Activated T-helper 1 cell treated with anti-CD3 and anti-CD28 coated beads, Interleukin-2, amount 50 U/mL, for 16 hours (primary cell): ENCODE data around the gene AKR7A2.
"Not testable (repeated sequence)": the region's sequence is repeated elsewhere in the genome, so short reads cannot be mapped to it uniquely, and the experiment has no call there.

Source experiments
- DNase-seq, 2 donors: peaks; one replicate each; pipeline ENCODE4 v3.0.0-alpha.2; 2020; ENCODE audit warnings: low read depth in 1 of 2, low spot score in 1 of 2

The AKR7A2 gene

GRCh38 chr1:19307794-19308508 is 4.0 kb downstream of the AKR7A2 start:
- DNase-seq, result no peak

DNA sequence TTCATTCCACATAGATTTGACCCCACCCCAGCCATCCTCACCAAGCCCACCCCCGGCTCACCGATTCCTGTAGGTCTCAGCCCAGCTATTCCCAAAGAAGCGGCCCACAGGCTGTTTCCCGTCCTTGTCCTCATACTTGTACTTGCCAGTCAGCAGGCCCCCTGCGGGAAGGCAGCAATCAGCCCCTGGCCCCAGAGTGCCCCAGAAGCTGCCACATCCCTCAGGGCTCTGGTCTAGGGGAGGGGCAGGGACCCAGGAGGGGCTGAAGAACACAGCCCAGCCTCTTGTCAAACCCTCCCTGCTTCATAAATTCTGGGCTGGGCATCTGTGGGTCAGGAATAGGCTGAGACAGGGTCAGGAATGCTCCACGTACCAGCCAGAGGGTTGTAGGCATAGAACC is 5.0 kb downstream of the AKR7A2 start:
- no peak for DNase-seq

DNA sequence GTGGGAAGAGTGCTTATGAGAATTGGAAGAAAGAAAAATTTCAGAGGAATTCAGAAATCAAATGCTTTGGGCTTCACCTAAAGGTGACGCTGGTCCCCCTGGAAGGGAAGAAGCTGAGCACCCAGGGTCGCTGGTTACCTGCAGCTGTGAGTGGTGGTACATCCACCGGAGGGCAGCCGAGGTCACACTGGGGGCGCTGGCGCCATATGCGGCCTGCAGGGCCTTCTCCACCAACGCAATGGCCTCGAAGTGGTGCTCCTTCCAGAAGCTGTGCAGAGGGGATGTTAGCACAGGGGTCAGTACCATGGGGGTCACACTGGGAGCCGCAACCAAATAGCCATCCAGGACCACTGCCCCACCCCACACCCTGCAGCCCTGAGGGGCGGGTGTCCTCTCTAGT is 6.1 kb downstream of the AKR7A2 start:
- DNase-seq, result no peak

GRCh38 chr1:19304081-19304480 is 7.9 kb downstream of the AKR7A2 start:
- not testable (repeated sequence) for DNase-seq

DNA sequence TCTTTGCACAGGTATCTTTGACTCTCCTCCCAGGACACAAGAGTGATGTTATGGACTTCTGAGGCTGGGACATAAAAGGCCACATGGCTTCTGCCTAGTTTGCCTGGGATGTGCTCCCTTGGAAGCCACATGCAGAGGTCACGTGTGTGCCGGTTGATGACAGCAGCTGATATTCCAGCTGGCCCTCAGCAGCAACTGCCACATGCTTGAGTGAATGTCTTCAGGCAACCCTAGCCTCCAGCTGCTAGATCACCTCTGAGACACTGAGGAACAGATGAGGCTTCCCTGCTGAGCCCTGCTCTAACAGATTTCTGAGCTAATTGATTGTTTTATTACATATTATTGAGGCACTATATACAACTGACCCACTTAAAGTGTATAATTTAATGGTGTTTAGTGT is 11.7 kb downstream of the AKR7A2 start:
- DNase-seq, result no peak

DNA sequence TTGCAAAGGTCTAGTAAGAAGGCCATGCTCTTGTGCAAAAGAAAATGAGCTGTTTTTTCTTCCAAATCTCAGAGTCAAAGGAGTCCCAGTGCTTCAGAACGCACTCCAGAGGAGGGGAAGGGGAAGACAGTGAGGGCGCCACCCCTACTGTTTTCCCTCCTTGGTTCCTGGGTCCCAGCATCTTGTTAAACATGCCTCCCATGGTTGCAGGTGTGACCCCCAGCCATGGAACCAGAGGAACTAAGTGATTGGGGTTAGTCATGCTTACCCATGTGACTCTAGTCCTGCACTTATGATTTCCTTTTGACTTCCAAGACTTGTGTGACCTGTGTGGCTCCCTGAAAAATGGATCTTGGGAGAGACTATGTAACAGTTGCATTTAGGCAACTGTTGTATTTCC is 17.3 kb downstream of the AKR7A2 start:
- no peak for DNase-seq

- DNase-seq, result no peak
Measured at GRCh38 chr1:19289244-19289643, 22.7 kb downstream of the AKR7A2 start.

DNA sequence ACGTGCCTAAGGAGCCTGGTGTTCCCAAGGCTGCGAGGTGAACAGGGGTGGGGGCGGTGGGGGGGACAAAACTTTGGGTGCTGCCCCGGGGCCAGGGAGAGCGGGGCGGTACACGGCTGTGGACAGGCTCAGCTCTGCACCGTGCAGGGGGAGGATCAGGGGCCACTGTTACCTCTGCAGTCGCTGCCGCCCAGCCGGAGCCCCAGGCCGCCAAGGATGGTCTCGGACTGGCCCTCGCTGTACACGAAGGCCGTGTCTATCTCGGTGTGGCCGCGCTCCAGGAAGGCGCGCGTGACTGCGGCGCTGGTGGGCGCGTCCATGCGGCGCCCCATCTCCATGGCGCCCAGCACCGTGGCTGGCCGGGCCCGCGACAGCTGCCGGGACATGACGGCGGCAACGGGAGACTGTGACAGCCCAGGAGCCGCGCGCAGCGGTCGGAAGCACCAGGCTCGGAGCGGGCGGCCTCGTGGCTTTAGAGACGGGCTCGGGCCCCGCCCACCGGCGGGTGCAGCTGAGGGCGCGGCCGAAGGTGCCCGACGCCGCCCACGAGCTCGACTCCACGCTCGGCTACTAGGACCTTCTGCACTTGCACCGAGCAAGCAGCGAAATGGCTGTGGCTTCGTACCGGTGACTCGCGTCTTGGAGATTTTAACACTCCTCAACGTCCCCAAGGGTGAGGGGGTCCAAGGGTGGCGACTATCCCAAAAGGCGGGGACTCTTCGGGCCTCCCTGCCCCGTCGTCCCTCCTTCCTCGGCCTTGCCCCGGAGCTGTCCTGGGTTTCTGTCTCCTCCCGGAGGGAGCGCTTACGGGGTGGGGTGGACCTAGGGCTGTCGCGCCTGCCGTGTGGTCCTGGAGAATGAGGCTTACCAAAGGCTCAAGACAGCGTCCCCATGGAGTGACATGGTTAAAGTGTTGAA is 23.4 kb downstream of the AKR7A2 start, which contains the start of gene AKR7A3:
TSS of gene AKR7A3 (minus strand) at position 447 of the 918 bp plus-strand sequence. CDS start at position 386, 61 bp downstream.
- DNase-seq, result peak; percentile 22 to 37

DNA sequence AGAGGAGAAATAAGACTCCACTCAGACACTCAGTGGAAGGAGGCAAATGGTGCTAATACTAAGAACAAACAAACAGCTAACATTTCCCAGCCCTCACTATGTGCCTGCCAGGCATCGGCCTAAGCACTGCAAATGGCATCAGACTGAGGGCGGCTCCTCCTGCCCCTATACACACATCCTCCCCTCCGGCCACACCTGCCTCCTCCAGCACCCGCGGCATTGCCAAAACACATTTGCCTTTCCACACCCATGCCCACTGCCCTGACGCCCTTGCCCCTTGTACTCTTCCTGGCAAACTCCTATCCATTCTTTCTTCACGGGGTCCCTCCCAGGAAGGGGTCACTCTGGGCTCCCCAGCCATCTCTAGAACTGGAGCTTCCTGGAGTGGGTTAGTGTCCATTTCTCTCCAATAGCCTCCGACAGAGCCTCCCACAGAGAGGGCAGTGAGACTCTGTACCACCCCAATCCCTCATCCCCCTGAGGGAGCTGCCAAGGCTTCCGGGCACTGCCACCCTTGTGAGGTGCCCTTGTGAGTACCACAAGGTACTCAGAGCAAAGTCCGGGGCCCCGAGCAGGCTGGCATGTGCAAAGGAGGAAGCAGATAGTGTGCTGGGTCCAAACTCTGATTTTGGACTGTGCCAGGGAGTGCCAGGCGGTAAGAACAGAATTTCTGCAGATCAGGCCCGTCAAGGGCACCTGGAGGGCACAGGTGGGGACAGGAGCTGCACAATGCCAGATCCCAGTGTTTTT is 24.3 kb downstream of the AKR7A2 start:
- DNase-seq, result no peak

DNA sequence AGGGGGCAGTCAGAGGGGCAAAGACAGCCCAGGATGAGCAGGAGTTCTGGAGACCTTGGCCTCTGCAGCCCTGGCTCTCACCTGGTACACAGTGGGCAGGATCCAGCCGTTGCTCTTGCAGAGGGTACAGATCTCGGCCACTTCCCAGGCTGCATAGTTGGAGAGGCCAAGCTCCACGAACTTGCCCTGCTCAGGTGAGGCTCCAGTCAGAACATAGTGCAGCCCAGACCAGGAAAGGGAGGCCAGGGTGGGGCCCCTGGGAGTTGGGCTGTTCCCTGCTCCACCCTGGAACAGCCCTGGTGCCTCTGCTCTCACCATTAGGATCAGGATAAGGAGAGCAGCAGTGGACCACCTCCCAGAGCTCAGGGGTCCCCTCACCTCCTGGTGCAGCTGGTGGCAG is 26.1 kb downstream of the AKR7A2 start:
- DNase-seq, result not testable (repeated sequence)

DNA sequence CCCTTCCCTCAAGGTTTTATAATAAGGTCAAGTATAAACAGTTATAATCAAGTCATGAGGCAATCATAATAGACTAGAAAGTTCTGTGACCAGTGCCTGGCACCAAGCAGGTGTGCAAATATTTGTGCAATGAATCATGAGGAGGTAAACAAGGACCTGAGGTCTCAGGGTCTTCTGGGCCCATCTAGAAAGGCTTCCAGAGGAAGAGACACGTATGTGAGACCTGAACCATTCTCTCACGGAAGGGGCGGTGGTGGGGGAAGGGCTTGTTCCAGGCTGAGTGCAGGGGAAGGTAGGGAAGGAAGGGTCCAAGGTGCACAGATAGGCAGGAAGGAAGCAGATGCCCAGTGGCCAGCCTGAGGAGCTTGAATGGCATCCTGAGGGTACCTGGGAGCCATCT is 26.6 kb downstream of the AKR7A2 start:
- DNase-seq, result not testable (repeated sequence)

DNA sequence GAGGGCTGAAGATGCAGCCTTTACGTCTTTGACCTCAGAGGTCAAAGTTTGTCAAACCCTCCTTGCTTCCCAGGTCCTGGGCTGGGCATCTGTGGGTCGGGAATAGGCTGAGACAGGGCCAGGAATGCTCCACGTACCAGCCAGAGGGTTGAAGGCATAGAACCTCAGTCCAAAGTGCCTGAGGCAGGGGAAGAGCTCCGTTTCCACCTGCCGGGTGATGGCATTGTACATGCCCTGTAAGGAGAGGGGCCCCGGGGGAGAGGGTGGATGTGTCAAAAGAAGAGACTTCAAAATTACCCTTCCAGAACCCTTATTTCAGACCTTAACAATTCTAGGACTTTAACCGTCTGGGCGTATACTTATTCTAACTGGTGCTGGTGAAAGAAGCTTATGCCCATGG is 27.1 kb downstream of the AKR7A2 start:
- DNase-seq, result no peak

DNA sequence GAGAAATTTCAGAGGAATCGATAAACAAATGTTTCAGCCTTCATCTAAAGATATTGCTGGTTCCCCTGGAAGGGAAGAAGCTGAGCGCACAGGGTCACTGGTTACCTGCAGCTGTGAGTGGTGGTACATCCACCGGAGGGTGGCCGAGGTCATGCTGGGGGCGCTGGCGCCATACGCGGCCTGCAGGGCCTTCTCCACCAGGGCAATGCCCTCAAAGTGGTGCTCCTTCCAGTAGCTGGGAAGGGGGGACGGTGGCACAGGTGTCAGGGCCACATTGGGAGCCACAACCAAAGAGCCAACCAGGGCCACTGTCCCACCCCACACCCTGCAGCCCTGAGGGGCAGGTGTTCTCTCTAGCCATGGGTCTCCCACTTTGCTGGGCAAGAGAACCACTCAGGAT is 28.1 kb downstream of the AKR7A2 start:
- no peak for DNase-seq

- no peak for DNase-seq
Measured at GRCh38 chr1:19274636-19275035, 37.3 kb downstream of the AKR7A2 start.

GRCh38 chr1:19273844-19274531 is 38.0 kb downstream of the AKR7A2 start:
- not testable (repeated sequence) for DNase-seq

DNA sequence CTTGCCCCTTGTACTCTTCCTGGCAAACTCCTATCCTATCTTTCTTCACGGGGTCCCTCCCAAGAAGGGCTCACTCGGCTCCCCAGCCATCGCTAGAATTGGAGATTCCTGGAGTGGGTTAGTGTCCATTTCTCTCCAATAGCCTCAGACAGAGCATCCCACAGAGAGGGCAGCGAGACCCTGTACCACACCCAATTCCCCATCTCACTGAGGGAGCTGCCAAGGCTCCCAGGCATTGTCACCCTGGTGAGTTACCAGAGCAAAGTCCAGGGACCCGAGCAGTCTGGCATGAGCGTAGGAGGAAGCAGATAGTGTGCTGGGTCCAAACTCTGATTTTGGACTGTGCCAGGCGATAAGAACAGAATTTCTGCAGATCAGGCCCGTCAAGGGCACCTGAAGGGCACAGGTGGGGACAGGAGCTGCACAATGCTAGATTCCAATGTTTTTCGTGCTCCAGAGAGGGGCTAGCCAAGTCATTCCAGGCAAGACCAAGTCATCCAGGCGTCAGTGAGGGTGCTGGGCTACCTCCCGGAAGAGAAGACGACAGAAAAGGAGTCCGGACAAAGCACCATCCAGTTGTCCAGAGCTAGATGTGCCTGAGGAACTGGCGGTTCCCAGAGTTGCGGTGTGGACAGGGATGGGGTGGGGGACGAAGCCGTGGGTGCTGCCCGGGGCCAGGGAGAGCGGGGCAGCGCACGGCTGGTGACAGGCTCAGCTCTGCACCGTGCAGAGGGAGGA is 38.7 kb downstream of the AKR7A2 start:
- DNase-seq, result no peak

DNA sequence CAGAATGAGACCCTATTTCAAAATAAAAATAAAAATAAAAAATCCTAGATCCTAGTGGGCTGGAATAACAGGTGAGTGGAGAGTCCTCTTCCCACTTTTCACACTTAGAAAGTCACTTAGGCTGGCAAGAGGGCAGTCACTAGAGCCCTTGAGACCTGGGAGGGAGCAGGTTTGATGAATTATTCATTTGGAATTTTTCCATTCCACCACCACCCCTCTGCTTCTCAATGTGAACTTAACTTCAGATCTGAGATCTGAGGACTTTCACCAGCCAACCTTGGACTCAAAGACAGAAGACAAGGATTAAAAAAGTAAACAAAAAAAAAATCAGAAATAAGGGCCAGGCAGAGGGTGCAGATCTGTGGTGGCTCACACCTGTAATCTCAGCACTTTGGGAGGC is 39.9 kb downstream of the AKR7A2 start:
- DNase-seq, result no peak

DNA sequence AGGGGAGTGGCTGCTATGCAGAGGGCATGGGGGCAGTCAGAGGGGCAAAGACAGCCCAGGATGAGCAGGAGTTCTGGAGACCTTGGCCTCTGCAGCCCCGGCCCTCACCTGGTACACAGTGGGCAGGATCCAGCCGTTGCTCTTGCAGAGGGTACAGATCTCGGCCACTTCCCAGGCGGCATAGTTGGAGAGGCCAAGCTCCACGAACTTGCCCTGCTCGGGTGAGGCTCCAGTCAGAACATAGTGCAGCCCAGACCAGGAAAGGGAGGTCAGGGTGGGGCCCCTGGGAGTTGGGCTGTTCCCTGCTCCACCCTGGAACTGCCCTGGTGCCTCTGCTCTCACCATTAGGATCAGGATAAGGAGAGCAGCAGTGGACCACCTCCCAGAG is 41.6 kb downstream of the AKR7A2 start:
- not testable (repeated sequence) for DNase-seq

DNA sequence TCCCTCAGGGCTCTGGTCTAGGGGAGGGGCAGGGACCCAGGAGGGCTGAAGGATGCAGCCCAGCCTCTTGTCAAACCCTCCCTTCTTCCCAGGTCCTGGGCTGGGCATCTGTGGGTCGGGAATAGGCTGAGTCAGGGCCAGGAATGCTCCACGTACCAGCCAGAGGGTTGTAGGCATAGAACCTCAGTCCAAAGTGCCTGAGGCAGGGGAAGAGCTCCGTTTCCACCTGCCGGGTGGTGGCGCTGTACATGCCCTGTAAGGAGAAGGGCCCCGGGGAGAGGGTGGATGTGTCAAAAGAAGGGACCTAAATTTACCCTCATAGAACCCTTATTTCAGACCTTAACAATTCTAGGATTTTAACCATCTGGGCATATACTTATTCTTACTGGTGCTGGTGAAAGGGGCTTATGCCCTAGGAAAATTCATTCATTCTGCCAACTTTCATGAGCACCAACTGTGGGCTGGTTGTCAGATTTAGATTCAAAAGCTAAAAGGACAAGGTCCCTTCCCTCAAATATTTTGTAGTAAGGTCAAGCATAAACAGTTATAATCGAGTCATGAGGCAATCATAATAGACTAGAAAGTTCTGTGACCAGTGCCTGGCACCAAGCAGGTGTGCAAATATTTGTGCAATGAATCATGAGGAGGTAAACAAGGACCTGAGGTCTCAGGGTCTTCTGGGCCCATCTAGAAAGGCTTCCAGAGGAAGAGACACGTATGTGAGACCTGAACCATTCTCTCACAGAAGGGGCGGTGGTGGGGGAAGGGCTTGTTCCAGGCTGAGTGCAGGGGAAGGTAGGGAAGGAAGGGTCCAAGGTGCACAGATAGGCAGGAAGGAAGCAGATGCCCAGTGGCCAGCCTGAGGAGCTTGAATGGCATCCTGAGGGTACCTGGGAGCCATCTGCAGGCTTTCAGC is 42.3 kb downstream of the AKR7A2 start:
- DNase-seq, result not testable (repeated sequence)
